PFSK-1 (cell line): ENCODE data around the gene LRCH1.

ENCODE experiments used
- POLR2AphosphoS5 ChIP-seq: IDR thresholded peaks from 2 replicates; pipeline ENCODE4 v1.6.1; 2012; ENCODE audit warnings: low read depth, mild to moderate bottlenecking, control low read depth, low read length, moderate library complexity
- REST ChIP-seq, 2 experiments: IDR thresholded peaks; 2 replicates each; pipeline versions ENCODE4 v1.6.1 to v1.8.0; 2011 to 2012; ENCODE audit warnings: low read depth in 2 of 2, low read length in 2 of 2, control low read depth in 1 of 2, inconsistent platforms in 1 of 2, mild to moderate bottlenecking in 1 of 2, moderate library complexity in 1 of 2; ENCODE audit not compliant: insufficient read depth in 1 of 2
- SIN3A ChIP-seq: IDR thresholded peaks from 2 replicates; pipeline ENCODE4 v1.6.1; 2012; ENCODE audit warnings: mild to moderate bottlenecking, low read length, moderate library complexity, borderline replicate concordance; ENCODE audit not compliant: insufficient read depth
- TAF1 ChIP-seq: IDR thresholded peaks from 2 replicates; pipeline ENCODE4 v1.6.1; 2012; ENCODE audit warnings: low read length, control low read depth, borderline replicate concordance; ENCODE audit not compliant: insufficient read depth

DNA sequence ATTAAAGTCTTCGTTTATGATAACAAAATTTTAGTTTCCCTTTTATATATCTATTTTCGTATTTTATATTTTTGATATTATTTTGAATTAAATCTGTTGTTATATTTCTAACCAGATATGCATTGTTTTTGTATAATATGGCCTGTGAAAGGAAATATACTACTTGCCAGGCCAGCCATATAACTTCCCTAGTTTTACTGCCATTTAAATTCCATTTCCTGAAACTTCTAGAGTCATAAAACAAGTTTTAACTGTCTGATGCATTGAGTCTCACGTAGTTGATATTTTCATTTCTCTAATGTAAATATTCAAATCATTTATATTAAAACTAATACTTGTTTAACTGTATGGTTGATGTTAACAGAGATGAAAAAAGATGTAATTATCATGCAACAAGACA is 230.5 kb downstream of the LRCH1 start:
- TF ChIP-seq REST (IDR thresholded peaks at IDR 0.05; ENCODE audit: insufficient read depth in 1 of 2, low read depth in 2 of 2, low read length in 2 of 2) (no peak), POLR2AphosphoS5 (no peak), TAF1 (no peak), SIN3A (no peak)
